ENCODE results near the gene NBPF26.
"Not testable (repeated sequence)": the region's sequence is repeated elsewhere in the genome, so short reads cannot be mapped to it uniquely, and the experiment has no call there.

The NBPF26 gene

DNA sequence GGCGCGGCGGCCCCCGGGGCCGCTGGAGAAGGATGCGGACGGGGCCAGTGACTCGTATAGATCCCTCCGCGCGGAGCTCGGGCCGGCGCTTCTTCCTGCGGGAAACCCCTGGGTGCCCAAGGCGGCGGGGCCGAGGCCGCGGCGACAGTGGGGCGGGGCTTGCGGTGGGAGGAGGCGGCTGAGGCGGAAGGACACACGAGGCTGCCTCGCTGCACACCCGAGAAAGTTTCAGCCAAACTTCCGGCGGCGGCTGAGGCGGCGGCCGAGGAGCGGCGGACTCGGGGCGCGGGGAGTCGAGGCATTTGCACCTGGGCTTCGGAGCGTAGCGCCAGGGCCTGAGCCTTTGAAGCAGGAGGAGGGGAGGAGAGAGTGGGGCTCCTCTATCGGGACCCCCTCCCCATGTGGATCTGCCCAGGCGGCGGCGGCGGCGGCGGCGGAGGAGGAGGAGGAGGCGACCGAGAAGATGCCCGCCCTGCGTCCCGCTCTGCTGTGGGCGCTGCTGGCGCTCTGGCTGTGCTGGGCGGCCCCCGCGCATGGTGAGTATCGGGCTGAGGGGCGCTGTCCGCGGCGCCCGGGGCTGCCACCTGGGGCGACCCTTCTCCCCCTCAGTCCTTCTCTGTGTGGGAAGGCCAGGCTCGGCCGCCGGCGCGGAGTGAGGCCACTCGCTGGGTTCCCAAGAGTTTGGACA, at the start of gene NBPF26:
NBPF26 (plus strand) TSS at position 231 of the 688 bp plus-strand sequence.
- DNase-seq: peak; percentile 84 to 90

DNA sequence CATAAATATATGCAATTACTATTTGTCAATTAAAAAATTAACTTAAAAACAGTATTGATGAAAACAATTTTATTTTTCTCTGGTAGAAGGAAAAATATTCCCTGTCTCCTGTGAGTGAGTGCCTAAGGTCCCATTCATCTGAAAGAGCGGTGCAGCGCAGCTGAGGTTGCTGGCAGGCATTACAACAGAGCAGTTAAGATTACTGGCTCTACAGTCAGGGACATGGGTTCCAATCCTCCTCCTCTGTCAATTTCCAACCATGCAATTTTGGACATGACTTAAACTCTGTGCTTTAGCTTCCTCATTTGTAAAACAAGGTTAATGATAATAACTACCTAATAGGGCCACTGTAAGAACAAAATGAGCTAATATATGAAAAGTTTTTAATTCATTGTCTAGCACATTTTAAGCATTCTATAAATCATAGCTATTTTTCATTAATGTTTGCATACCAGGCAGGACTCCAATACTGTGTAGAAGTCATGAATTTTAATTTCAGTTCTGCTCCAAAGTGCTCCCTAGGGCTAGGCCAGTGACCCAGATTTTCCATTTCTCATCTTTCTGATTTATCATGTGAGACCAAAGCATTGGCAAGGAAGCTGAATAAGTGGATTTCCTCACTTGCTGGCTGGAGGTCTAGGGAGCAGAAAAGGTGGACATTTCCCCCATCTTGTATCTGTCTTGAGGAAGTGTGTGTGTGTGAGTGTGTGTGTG, 43.5 kb upstream of the NBPF26 start:
- not testable (repeated sequence) for DNase-seq

DNA sequence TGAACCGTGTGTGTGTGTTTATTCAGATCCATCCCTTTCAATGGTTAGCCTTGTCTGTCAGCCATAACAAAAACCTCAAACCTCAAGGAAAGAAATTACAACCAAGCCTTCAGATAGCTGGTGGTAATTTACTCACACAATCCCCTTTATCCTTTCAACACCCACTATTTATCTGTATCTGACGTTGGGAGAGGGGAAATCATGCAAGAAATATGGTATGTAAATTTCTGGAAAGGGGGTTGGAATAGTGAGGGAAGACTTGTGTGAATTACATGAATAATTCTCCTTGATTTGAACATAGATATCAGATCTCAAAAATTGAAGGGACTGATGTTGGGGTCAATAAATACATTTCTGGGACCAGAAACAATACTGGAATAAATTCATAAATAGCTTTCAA, 42.8 kb upstream of the NBPF26 start:
- DNase-seq: not testable (repeated sequence)

GRCh38 chr1:120684397-120684796, 39.3 kb upstream of the NBPF26 start:
- DNase-seq: not testable (repeated sequence)

DNA sequence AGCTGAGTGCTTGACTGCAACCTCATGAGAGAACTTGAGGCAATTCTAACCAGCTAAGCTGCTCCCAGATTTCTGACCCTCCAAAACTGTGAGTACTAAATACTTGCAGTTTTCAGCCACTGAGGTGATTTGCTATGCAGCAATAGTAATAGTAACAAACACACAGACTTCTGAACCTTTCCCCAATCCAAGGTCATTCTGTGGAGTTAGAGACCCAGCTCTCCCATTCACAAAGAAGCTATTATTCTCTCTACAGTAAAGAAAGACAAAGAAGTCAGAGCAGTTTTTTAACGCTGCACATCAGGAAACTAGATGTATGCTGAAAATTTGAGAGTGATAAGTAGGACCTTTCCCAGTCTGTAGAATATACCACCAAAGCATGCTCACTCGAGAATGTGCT, 38.1 kb upstream of the NBPF26 start:
- not testable (repeated sequence) for DNase-seq

- not testable (repeated sequence) for DNase-seq
Observed at GRCh38 chr1:120687250-120687649, 36.5 kb upstream of the NBPF26 start.

GRCh38 chr1:120700807-120701562, 22.8 kb upstream of the NBPF26 start:
- not testable (repeated sequence) for DNase-seq

DNA sequence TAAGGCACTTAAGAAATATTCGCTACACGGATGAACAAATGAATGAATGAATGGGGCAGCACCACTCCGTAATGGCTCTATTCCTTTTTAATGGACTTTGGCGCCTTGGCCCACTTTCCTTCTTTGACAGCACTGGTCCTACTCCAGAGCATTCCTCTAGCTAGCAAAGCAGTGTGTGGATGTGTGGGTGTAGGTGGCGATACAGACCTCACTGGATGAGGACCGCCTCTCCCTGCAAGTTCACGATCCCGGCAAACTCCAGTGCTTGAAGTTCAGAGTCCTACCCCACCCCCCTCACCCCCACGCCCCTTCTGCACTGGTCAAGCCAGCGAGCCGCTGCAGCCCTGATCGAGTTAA, 409 bp upstream of the NBPF26 start:
- peak in 1 of 2 donors; percentile 5 for DNase-seq

GRCh38 chr1:120724507-120724906, 762 bp downstream of the NBPF26 start:
- peak in 1 of 2 donors; percentile 16 for DNase-seq

DNA sequence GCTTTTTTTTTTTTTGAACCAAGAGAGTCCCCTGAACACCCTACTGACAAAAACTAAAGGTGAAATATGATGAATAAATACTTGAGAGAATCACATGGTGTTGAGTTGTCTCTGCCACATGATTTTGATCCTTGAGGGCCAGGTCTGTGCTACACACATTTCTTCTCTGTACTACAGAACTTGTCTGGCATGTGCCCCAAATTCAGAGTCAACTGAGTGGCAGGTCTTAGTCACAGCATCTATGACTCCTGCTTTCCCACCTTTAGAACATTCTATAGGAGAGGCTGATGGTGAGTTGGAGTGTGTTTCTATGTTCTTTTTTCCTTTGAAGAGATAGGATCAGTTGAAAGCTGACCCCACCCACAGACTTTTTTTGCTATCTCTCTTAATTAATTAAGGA, 5.1 kb downstream of the NBPF26 start:
- DNase-seq: not testable (repeated sequence)

DNA sequence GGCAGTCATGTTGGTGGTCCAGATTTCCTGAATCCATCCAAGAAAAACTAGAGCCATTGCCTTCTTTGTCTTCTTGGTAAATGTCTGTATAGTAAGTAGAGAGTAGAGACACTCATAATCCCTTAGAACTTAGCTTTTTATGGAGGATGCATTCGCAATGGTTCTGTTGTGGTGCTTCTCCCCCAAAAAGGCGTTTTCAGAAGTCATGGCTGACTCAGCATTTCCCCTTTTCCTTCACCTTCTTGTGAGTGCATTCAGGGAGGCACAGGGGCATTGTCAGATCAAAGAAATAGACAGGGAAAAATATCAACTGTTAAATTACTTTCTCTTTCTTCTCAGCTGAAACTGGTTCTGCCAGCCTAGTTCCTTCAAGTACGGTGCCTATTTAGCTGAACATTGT, 45.3 kb downstream of the NBPF26 start:
- not testable (repeated sequence) for DNase-seq

- DNase-seq: peak in 1 of 2 donors; percentile 11
Observed at GRCh38 chr1:120805452-120805851, 81.7 kb downstream of the NBPF26 start.

GRCh38 chr1:120811822-120812221, 88.1 kb downstream of the NBPF26 start:
- peak; percentile 42 to 62 for DNase-seq

GRCh38 chr1:120825051-120825450, 101.3 kb downstream of the NBPF26 start:
- DNase-seq: not testable (repeated sequence)

DNA sequence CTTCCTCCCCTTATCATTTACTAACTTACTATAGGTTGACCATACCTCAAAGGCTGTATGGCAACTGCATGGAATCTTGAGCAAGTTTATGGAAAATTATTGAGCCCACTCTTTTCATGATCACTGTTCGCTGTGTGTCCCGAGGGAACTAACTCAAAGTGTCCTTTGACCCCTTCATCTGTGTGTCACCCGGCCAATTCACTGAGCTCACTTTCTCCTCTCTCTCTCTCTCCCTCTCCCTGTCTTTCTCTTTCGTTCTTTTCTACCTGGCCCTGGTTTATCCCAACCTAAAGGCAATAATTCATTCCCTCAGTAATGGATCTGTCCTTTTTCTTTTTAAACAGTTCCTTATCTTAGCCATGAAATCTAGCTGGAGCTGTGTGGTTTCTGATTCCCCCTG, 102.9 kb downstream of the NBPF26 start:
- DNase-seq: not testable (repeated sequence)

DNA sequence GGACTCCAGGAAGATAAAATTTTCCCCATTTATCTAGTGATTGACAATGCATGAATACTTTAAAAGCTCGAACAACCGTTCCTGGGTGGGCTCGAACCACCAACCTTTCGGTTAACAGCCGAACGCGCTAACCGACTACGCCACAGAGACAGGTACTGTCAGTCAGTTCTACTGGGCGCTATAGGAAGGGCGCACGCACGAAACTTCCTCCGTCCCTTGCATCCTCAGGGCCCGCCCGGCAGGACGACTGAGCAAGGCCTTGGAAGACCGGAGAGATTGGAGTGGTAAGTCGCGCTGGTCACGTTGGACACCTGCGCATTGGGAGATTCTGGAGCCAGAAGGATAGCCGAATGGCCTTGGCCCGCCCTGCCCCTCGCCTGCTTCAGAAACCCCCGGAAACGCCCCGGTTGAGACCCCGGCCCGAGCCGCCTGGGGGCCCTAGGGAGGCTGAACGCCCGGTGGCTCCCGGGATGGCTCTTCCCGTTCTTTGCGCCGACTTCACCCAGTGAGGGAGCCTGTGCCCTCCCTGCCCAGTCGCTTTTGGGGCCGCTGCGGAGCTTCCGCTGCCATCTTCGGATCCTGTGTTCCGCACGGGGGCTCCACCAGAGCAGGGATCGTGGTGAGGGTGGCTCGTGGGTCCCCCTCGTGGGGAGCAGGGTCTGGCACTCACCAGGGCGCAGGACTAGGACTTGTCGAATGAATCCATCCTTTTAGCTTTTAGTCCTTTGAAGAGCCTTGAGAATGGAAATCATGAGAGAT, 120.6 kb downstream of the NBPF26 start:
- DNase-seq: peak; percentile 86 to 91

DNA sequence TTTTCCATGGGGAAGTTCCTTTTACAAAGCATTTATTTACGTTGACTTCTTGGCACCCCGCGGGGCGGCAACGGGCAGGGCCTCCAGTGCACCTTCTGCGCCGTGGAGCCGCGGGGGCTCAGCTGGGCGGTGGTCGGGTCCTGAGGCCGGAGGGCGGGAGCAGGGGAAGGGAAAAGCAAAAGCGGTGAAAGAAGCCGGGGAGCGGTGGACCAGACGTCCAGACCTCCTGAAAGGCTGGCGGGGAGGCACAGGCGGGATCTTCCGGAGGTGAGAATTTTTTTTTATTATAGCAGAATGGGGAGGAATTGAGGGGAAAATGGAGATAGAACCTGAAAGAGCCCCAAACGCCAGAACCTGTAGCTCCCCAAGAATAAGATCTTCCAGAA, 121.2 kb downstream of the NBPF26 start:
- not testable (repeated sequence) for DNase-seq

DNA sequence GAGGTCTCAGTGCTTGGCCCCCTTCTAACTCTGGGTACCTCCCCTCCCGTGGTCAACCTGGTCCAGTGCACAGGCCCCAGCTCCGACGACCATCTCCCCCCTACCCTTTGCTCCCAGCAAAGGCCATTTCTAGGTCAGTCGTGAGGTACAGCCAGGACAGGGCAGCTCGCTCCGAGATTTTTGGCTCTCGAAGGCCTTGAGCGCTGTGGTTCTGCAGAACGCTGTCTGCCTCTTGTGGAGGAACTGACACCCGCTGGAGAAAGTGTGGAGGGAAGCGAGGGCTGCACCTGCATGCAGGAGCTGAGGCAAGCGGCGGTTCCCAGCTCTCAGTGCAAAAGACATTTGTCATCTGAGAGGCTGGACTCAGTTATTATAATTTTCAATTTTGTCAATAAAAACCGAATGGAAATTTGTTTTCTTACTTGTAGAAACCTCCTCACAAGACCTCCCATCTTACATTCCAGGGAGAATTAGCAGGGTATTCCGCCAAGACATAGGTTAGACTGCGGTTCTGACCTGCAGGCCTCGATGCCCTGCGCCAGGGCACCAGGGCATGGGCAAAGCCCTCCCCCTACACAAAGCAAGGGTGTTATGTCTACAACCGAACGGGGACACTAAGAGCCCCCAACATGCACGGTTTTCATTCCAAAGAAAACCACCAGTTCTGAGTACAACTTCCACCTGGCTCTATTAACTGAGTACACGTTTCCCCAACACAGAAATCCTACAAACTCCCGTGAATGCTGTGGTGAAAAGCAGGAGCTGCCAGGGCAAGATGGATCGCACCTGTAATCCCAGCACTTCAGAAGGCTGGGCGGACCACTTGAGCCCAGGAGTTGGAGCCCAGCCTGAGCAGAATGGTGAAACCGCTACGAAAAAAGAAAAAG, 125.9 kb downstream of the NBPF26 start:
- DNase-seq: peak; percentile 28 to 48

GRCh38 chr1:120850287-120850536, 126.5 kb downstream of the NBPF26 start:
- not testable (repeated sequence) for DNase-seq

GRCh38 chr1:120850537-120851421, 127.0 kb downstream of the NBPF26 start:
- peak; percentile 93 to 95 for DNase-seq

DNA sequence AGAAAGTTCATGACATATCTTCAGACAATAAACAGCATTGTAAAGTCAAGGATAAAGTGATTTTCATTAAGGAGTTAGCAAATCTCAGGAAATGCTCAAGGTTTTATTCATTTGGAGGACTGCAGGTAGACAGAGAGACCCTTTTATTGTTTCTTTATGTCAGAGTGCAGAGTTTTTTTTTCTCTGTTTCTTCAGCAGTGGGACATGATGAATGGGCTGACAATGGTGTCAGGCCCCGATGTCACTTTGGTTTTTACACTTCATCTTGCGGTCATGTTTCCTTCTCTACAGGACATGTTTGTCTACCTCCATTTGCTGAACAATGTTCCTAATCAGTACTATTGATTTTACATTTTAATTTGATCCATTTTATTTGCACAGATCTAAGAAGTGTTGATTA, 134.4 kb downstream of the NBPF26 start:
- DNase-seq: peak in 1 of 2 donors; percentile 26
